HG03378 (cell line): Measurements from ENCODE around the gene PTPRC.

ENCODE experiments used
- ATAC-seq: cut with Tn5 transposase; IDR thresholded peaks from one replicate; pipeline ENCODE4 v1.9.1; 2021; ENCODE audit warnings: mild to moderate bottlenecking, moderate library complexity; ENCODE audit not compliant: unreplicated experiment

PTPRC gene

DNA sequence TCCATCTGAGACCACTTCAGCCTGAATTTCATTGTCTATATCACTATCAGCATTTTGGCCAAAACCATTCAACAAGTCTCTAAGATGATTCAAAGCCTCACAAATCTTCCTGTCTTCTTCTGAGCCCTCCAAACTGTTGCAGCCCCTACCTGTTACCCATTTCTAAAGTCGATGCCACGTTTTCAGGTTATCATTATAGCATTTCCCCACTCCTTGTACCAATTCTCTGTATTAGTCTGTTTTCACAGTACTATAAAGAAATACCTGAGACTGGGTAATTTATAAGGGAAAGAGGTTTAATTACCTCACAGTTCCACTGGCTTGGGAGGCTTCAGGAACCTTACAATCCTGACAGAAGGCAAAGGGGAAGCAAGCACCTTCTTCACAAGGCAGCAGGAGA is 158.8 kb downstream of the PTPRC start:
- ATAC-seq, result no peak

DNA sequence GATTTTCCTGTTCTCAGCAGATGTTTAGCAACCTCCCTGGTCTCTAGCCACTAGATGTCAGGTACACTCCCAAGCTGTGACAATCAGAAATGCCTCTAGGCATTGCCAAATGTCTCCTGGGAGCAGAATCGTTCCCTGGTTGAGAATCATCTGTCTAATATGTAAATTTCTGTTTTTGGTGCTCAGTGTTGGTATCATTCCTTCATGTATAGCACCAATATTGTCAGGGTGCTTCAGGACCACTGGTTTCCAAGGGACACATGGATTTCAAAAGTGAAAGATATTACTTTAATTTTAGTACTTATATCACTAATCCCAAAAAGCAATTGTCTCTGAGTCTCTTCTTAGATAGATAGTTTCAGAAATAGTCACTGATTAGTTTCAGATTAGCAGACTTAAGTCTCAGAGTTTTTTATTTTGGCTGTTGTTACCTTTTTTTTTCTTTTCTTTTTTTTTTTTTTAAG is 160.1 kb downstream of the PTPRC start:
- peak; percentile 85 for ATAC-seq

DNA sequence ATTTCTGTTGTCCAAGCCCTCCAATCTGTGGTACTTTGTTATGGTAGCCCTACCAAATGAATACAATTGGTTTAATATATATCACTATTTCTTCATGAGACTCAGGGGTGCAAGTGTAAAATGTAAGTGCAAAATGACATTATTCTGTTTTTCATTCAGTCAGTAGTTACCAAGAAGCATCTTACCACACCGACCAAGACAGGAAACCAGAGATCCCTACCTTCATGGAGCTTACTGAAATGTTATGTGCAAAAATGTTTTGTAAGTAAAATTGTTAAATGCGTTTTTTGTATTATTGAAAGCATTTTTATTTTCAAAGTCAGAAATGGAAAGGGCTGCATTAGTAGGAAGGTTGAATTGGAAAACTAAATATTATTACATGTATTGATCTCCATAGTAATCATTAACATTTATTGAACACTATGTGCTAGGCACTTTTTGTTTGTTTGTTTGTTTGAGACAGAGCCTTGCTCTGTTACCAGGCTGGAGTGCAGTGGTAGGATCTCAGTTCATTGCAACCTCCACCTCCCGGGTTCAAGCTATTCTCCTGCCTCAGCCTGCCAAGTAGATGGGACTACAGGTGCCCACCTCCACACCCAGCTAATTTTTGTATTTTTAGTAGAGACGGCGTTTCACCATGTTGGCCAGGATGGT is 166.8 kb downstream of the PTPRC start:
- ATAC-seq, result no peak

DNA sequence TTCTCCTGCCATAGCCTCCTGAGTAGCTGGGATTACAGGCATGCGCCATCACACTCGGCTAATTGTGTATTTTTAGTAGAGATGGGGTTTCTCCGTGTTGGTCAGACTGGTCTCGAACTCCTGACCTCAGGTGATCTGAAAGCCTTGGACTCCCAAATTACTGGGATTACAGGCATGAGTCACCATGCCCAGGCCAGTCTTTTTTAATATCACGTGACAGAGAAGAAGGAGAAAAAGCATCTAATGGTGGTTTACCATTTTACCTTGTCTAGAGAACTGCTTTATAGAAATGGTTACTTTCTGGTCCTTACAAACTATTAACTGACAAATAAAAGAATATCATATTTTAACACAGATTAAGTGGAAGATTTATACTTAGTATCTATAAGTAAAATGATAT is 168.0 kb downstream of the PTPRC start:
- no peak for ATAC-seq
